Measurements from ENCODE around the gene PTPN20.

The PTPN20 gene

GRCh38 chr10:47027108-47027783, 116.0 kb downstream of the PTPN20 start:
- TF ChIP-seq GATA3 (IDR thresholded peaks at IDR 0.05; ENCODE audit: low read depth, low read length) (no peak), GATA2 (IDR thresholded peaks at IDR 0.05; ENCODE audit: low read depth, low read length) (no peak)

- TF ChIP-seq GATA3 (IDR thresholded peaks at IDR 0.05; ENCODE audit: low read depth, low read length) (no peak), GATA2 (IDR thresholded peaks at IDR 0.05; ENCODE audit: low read depth, low read length) (no peak)
These were observed 116.6 kb downstream of the PTPN20 start for GRCh38 chr10:47027784-47028260.

GRCh38 chr10:47028466-47028865, 117.2 kb downstream of the PTPN20 start:
- TF ChIP-seq GATA2 (IDR thresholded peaks at IDR 0.05; ENCODE audit: low read depth, low read length) = no peak
- no peak for TF ChIP-seq GATA3 (IDR thresholded peaks at IDR 0.05; ENCODE audit: low read depth, low read length)

GRCh38 chr10:47029181-47030009, 118.2 kb downstream of the PTPN20 start:
- TF ChIP-seq GATA2 (IDR thresholded peaks at IDR 0.05; ENCODE audit: low read depth, low read length) (no peak), GATA3 (IDR thresholded peaks at IDR 0.05; ENCODE audit: low read depth, low read length) (no peak)

GRCh38 chr10:47030191-47030703, 119.0 kb downstream of the PTPN20 start:
- TF ChIP-seq GATA2 (IDR thresholded peaks at IDR 0.05; ENCODE audit: low read depth, low read length) (no peak), GATA3 (IDR thresholded peaks at IDR 0.05; ENCODE audit: low read depth, low read length) (no peak)

GRCh38 chr10:47031211-47031900, 120.1 kb downstream of the PTPN20 start:
- no peak for TF ChIP-seq GATA2 (IDR thresholded peaks at IDR 0.05; ENCODE audit: low read depth, low read length)
- no peak for TF ChIP-seq GATA3 (IDR thresholded peaks at IDR 0.05; ENCODE audit: low read depth, low read length)

- no peak for TF ChIP-seq GATA3 (IDR thresholded peaks at IDR 0.05; ENCODE audit: low read depth, low read length)
- no peak for TF ChIP-seq GATA2 (IDR thresholded peaks at IDR 0.05; ENCODE audit: low read depth, low read length)
These were observed 120.8 kb downstream of the PTPN20 start for GRCh38 chr10:47031901-47032465.

GRCh38 chr10:47033081-47033480, 121.9 kb downstream of the PTPN20 start:
- TF ChIP-seq GATA3 (IDR thresholded peaks at IDR 0.05; ENCODE audit: low read depth, low read length) = no peak
- TF ChIP-seq GATA2 (IDR thresholded peaks at IDR 0.05; ENCODE audit: low read depth, low read length) = no peak

GRCh38 chr10:47033541-47034270, 122.5 kb downstream of the PTPN20 start:
- TF ChIP-seq GATA2 (IDR thresholded peaks at IDR 0.05; ENCODE audit: low read depth, low read length) = no peak
- no peak for TF ChIP-seq GATA3 (IDR thresholded peaks at IDR 0.05; ENCODE audit: low read depth, low read length)

GRCh38 chr10:47034441-47035051, 123.3 kb downstream of the PTPN20 start:
- TF ChIP-seq GATA3 (IDR thresholded peaks at IDR 0.05; ENCODE audit: low read depth, low read length) (no peak), GATA2 (IDR thresholded peaks at IDR 0.05; ENCODE audit: low read depth, low read length) (peak; percentile 84)

GRCh38 chr10:47035171-47035818, 124.1 kb downstream of the PTPN20 start:
- TF ChIP-seq GATA2 (IDR thresholded peaks at IDR 0.05; ENCODE audit: low read depth, low read length) (no peak), GATA3 (IDR thresholded peaks at IDR 0.05; ENCODE audit: low read depth, low read length) (no peak)

GRCh38 chr10:47035819-47036337, 124.7 kb downstream of the PTPN20 start:
- no peak for TF ChIP-seq GATA3 (IDR thresholded peaks at IDR 0.05; ENCODE audit: low read depth, low read length)
- no peak for TF ChIP-seq GATA2 (IDR thresholded peaks at IDR 0.05; ENCODE audit: low read depth, low read length)
